ENCODE measurements around the gene XPOT.

XPOT gene

GRCh38 chr12:64446295-64446694 lies 42.1 kb downstream of the XPOT start:
- Histone ChIP-seq H2BK120ac (ENCODE audit: insufficient read depth, low read length, poor library complexity) (no peak overlapping the region), H3K79me1 (ENCODE audit: low read length) (no peaks in the 10 kb centered on the region), H3K27ac (ENCODE audit: low read depth, low read length) (no peak overlapping the region), H3K9ac (ENCODE audit: low read length) (no peak overlapping the region), H3K79me2 (ENCODE audit: control insufficient read depth, insufficient read depth, low read length, poor library complexity) (no peaks in the 10 kb centered on the region), H3K4ac (ENCODE audit: low read depth, low read length) (no peak overlapping the region), H4K91ac (ENCODE audit: low read depth, low read length) (no peak overlapping the region), H2BK12ac (ENCODE audit: low read length) (no peak overlapping the region), H3K36me3 (ENCODE audit: control insufficient read depth in 1 of 2, insufficient read depth in 2 of 2, low read length in 2 of 2) (peaks cover 13 to 25% of the 10 kb centered on the region in 2 experiments), H3K4me1 (ENCODE audit: control insufficient read depth in 1 of 2, insufficient read depth in 2 of 2, low read length in 2 of 2) (peaks cover 3% of the 10 kb centered on the region in 2 experiments), H2BK5ac (ENCODE audit: low read depth, low read length, poor library complexity) (no peak overlapping the region), H3K18ac (ENCODE audit: low read length) (no peak overlapping the region), H3K4me3 (ENCODE audit: low read depth, low read length) (no peak overlapping the region), H4K12ac (ENCODE audit: low read depth, low read length) (no peak overlapping the region), H3K23ac (ENCODE audit: low read length) (no peak overlapping the region), H2AK5ac (ENCODE audit: low read length) (no peak overlapping the region), H3K9me3 (ENCODE audit: insufficient read depth, low read depth, low read length) (no peaks in the 10 kb centered on the region), H3K27me3 (ENCODE audit: insufficient read depth, low read length) (no peaks in the 10 kb centered on the region), H3K14ac (ENCODE audit: low read length) (no peak overlapping the region), H4K8ac (ENCODE audit: low read depth, low read length) (no peak overlapping the region), H3K4me2 (ENCODE audit: low read length) (no peak overlapping the region), H2AFZ (ENCODE audit: insufficient read depth, low read length, poor library complexity) (no peak overlapping the region)
- no peak for DNase-seq
- WGBS (ENCODE audit: extremely low coverage, insufficient coverage, insufficient read length), result no CpG with 5 or more reads among the region's 1 CpG

GRCh38 chr12:64450057-64450640 lies 46.0 kb downstream of the XPOT start:
- H3K36me3 ChIP-seq (ENCODE audit: control insufficient read depth in 1 of 2, insufficient read depth in 2 of 2, low read length in 2 of 2), result peaks cover 2 to 8% of the 10 kb centered on the region in 2 experiments
- H2BK120ac ChIP-seq (ENCODE audit: insufficient read depth, low read length, poor library complexity), result no peak overlapping the region
- H2AFZ ChIP-seq (ENCODE audit: insufficient read depth, low read length, poor library complexity), result no peak overlapping the region
- peaks cover 8% of the 10 kb centered on the region for H3K79me2 ChIP-seq (ENCODE audit: control insufficient read depth, insufficient read depth, low read length, poor library complexity)
- no peak overlapping the region for H4K8ac ChIP-seq (ENCODE audit: low read depth, low read length)
- no peak overlapping the region for H4K12ac ChIP-seq (ENCODE audit: low read depth, low read length)
- H3K79me1 ChIP-seq (ENCODE audit: low read length), result peaks cover 9% of the 10 kb centered on the region
- no peak overlapping the region for H3K9ac ChIP-seq (ENCODE audit: low read length)
- no CpG with 5 or more reads among the region's 2 CpGs for WGBS (ENCODE audit: extremely low coverage, insufficient coverage, insufficient read length)
- no peaks in the 10 kb centered on the region for H3K9me3 ChIP-seq (ENCODE audit: insufficient read depth, low read depth, low read length)
- no peak overlapping the region for H3K23ac ChIP-seq (ENCODE audit: low read length)
- no peak overlapping the region for H3K18ac ChIP-seq (ENCODE audit: low read length)
- no peak overlapping the region for H3K4me3 ChIP-seq (ENCODE audit: low read depth, low read length)
- no peak overlapping the region for H3K4ac ChIP-seq (ENCODE audit: low read depth, low read length)
- no peak overlapping the region for H3K14ac ChIP-seq (ENCODE audit: low read length)
- no peak overlapping the region for H2BK12ac ChIP-seq (ENCODE audit: low read length)
- no peak for DNase-seq
- H3K27ac ChIP-seq (ENCODE audit: low read depth, low read length), result no peak overlapping the region
- H3K4me1 ChIP-seq (ENCODE audit: control insufficient read depth in 1 of 2, insufficient read depth in 2 of 2, low read length in 2 of 2), result peaks cover 3% of the 10 kb centered on the region in 2 experiments
- no peak overlapping the region for H3K4me2 ChIP-seq (ENCODE audit: low read length)
- no peak overlapping the region for H4K91ac ChIP-seq (ENCODE audit: low read depth, low read length)
- H2AK5ac ChIP-seq (ENCODE audit: low read length), result no peak overlapping the region
- no peaks in the 10 kb centered on the region for H3K27me3 ChIP-seq (ENCODE audit: insufficient read depth, low read length)
- H2BK5ac ChIP-seq (ENCODE audit: low read depth, low read length, poor library complexity), result no peak overlapping the region

- Histone ChIP-seq H3K18ac (ENCODE audit: low read length) (no peak overlapping the region), H2BK12ac (ENCODE audit: low read length) (no peak overlapping the region), H4K8ac (ENCODE audit: low read depth, low read length) (peak overlapping the region; percentile 29), H2BK120ac (ENCODE audit: insufficient read depth, low read length, poor library complexity) (no peak overlapping the region), H3K36me3 (ENCODE audit: control insufficient read depth in 1 of 2, insufficient read depth in 2 of 2, low read length in 2 of 2) (peaks cover 2 to 8% of the 10 kb centered on the region in 2 experiments), H3K27ac (ENCODE audit: low read depth, low read length) (no peak overlapping the region), H3K4me3 (ENCODE audit: low read depth, low read length) (no peak overlapping the region), H3K14ac (ENCODE audit: low read length) (no peak overlapping the region), H3K4me2 (ENCODE audit: low read length) (peak overlapping the region; percentile 72), H3K79me2 (ENCODE audit: control insufficient read depth, insufficient read depth, low read length, poor library complexity) (peaks cover 8% of the 10 kb centered on the region), H3K27me3 (ENCODE audit: insufficient read depth, low read length) (no peaks in the 10 kb centered on the region), H3K9me3 (ENCODE audit: insufficient read depth, low read depth, low read length) (no peaks in the 10 kb centered on the region), H3K79me1 (ENCODE audit: low read length) (peaks cover 9% of the 10 kb centered on the region), H3K4ac (ENCODE audit: low read depth, low read length) (no peak overlapping the region), H3K9ac (ENCODE audit: low read length) (peak overlapping the region; percentile 71), H2BK5ac (ENCODE audit: low read depth, low read length, poor library complexity) (no peak overlapping the region), H4K91ac (ENCODE audit: low read depth, low read length) (no peak overlapping the region), H3K23ac (ENCODE audit: low read length) (peak overlapping the region; percentile 40), H2AK5ac (ENCODE audit: low read length) (no peak overlapping the region), H3K4me1 (ENCODE audit: control insufficient read depth in 1 of 2, insufficient read depth in 2 of 2, low read length in 2 of 2) (peaks cover 3% of the 10 kb centered on the region in 2 experiments), H4K12ac (ENCODE audit: low read depth, low read length) (no peak overlapping the region), H2AFZ (ENCODE audit: insufficient read depth, low read length, poor library complexity) (no peak overlapping the region)
- DNase-seq, result peak in 1 of 2 donors; percentile 21
- no CpG with 5 or more reads among the region's 8 CpGs for WGBS (ENCODE audit: extremely low coverage, insufficient coverage, insufficient read length)
Measured at GRCh38 chr12:64450711-64451486, 46.7 kb downstream of the XPOT start.

GRCh38 chr12:64451687-64452558 lies 47.7 kb downstream of the XPOT start, which contains the start of gene TBK1:
Gene TBK1, plus strand, starts transcription at chr12:64452120. Its CDS starts 3,751 bp downstream, at chr12:64455871.
- Histone ChIP-seq H3K9ac (ENCODE audit: low read length) (peak within 1 kb of the TSS; percentile 94), H2BK12ac (ENCODE audit: low read length) (peak within 1 kb of the TSS; percentile 32), H4K8ac (ENCODE audit: low read depth, low read length) (peak within 1 kb of the TSS; percentile 96), H3K27me3 (ENCODE audit: insufficient read depth, low read length) (no peaks in the 10 kb centered on the region), H3K4me1 (ENCODE audit: control insufficient read depth in 1 of 2, insufficient read depth in 2 of 2, low read length in 2 of 2) (peaks cover 3% of the 10 kb centered on the region in 2 experiments), H3K79me1 (ENCODE audit: low read length) (peaks cover 9% of the 10 kb centered on the region), H3K14ac (ENCODE audit: low read length) (peak within 1 kb of the TSS; percentile 97), H2AK5ac (ENCODE audit: low read length) (peak within 1 kb of the TSS; percentile 64), H3K79me2 (ENCODE audit: control insufficient read depth, insufficient read depth, low read length, poor library complexity) (peaks cover 8% of the 10 kb centered on the region), H3K9me3 (ENCODE audit: insufficient read depth, low read depth, low read length) (no peaks in the 10 kb centered on the region), H4K91ac (ENCODE audit: low read depth, low read length) (peak within 1 kb of the TSS; percentile 97), H3K4me2 (ENCODE audit: low read length) (peak within 1 kb of the TSS; percentile 72), H2BK120ac (ENCODE audit: insufficient read depth, low read length, poor library complexity) (peak within 1 kb of the TSS; percentile 95), H3K36me3 (ENCODE audit: control insufficient read depth in 1 of 2, insufficient read depth in 2 of 2, low read length in 2 of 2) (peaks cover 2 to 6% of the 10 kb centered on the region in 2 experiments), H4K12ac (ENCODE audit: low read depth, low read length) (peak within 1 kb of the TSS; percentile 96), H3K18ac (ENCODE audit: low read length) (peak within 1 kb of the TSS; percentile 98), H3K4ac (ENCODE audit: low read depth, low read length) (peak within 1 kb of the TSS; percentile 98), H3K23ac (ENCODE audit: low read length) (peak within 1 kb of the TSS; percentile 40), H3K27ac (ENCODE audit: low read depth, low read length) (peak within 1 kb of the TSS; percentile 94), H3K4me3 (ENCODE audit: low read depth, low read length) (peak within 1 kb of the TSS; percentile 97), H2AFZ (ENCODE audit: insufficient read depth, low read length, poor library complexity) (peak within 1 kb of the TSS; percentile 99), H2BK5ac (ENCODE audit: low read depth, low read length, poor library complexity) (peak within 1 kb of the TSS; percentile 96)
- peak; percentile 90 for DNase-seq
- no CpG with 5 or more reads among the region's 94 CpGs for WGBS (ENCODE audit: extremely low coverage, insufficient coverage, insufficient read length)
